Transverse colon (tissue), 4 donors: Measurements from ENCODE around the gene TCFL5.

Experiments
- CTCF ChIP-seq, 5 experiments: fragments of 200-600 bp in 3 of 5; fragments of 450-650 bp in 2 of 5; sonication (generic) in 3 of 5; IDR thresholded peaks; 1 replicate in 2 of 5; 2 replicates in 3 of 5; pipeline ENCODE4 v1.5.1; 2016 to 2017; ENCODE audit warnings: antibody characterized with exemption in 5 of 5, inconsistent platforms in 3 of 5, mild to moderate bottlenecking in 2 of 5, moderate library complexity in 1 of 5
- POLR2AphosphoS5 ChIP-seq, 3 donors: sonication (generic); formaldehyde crosslinking; IDR thresholded peaks; one replicate each; pipeline ENCODE4 v1.6.1; 2016; ENCODE audit warnings: antibody characterized with exemption in 3 of 3

- TF ChIP-seq CTCF (IDR thresholded peaks at IDR 0.05): no peak
- TF ChIP-seq POLR2AphosphoS5 (IDR thresholded peaks at IDR 0.05): no peak
Measured at GRCh38 chr20:62814709-62815065, 46.9 kb downstream of the TCFL5 start.
